IMR-90 (cell line): ENCODE results near the gene STX18. TPM values are rescaled to one million over a fixed set of nuclear protein-coding genes. Genes with fewer than 3 reads are reported as not detected.

ENCODE experiments used
- ATAC-seq: fragments of 200-7000 bp; cut with Tn5 transposase; 2 replicates; pipeline ENCODE4 v1.9.1; 2020; ENCODE audit warnings: low read depth, mild to moderate bottlenecking, moderate library complexity
- BruUV-seq: library from RNA; stranded (reverse); fragments of 400-500 nt; replicated peaks from 2 replicates; lab custom pipeline; 2021; lab: Mats Ljungman, UMichigan
- CTCF ChIA-PET: fragments of 300-600 bp; formaldehyde crosslinking; extraction: SDS; loops from one replicate; lab custom pipeline; 2021; ENCODE audit warnings: antibody characterized with exemption; lab: Yijun Ruan, JAX
- POLR2A ChIA-PET: fragments of 300-600 bp; sonication (Branson Sonifier 250); formaldehyde crosslinking; loops from one replicate; lab custom pipeline; 2022; ENCODE audit warnings: antibody characterized with exemption; ENCODE audit not compliant: unreplicated experiment; lab: Charles Lee
- DNase-seq: peaks from one replicate; pipeline ENCODE4 v3.0.0; 2013
- H2AFZ ChIP-seq: replicated peaks from 2 replicates; pipeline ENCODE3; 2013; ENCODE audit warnings: low read length, mild to moderate bottlenecking; ENCODE audit not compliant: poor library complexity
- H2AK5ac ChIP-seq: 2 replicates; pipeline ENCODE4 v1.6.1; 2013; ENCODE audit warnings: low read depth, low read length, inconsistent platforms
- H2AK9ac ChIP-seq: replicated peaks from 2 replicates; pipeline ENCODE3; 2013; ENCODE audit warnings: mild to moderate bottlenecking, low read depth, low read length, moderate library complexity; ENCODE audit not compliant: poor library complexity
- H2BK120ac ChIP-seq: 2 replicates; pipeline ENCODE4 v1.6.1; 2013; ENCODE audit warnings: low read depth, low read length, inconsistent platforms
- H2BK15ac ChIP-seq: 3 replicates; pipeline ENCODE4 v1.6.1; 2013; ENCODE audit warnings: low read depth, low read length, inconsistent platforms
- H2BK20ac ChIP-seq: 2 replicates; pipeline ENCODE4 v1.6.1; 2013; ENCODE audit warnings: low read depth, mild to moderate bottlenecking, inconsistent platforms, low read length, moderate library complexity
- H2BK5ac ChIP-seq: 2 replicates; pipeline ENCODE4 v1.6.1; 2013; ENCODE audit warnings: mild to moderate bottlenecking, low read depth, low read length, inconsistent platforms; ENCODE audit not compliant: poor library complexity, severe bottlenecking
- H3K14ac ChIP-seq: replicated peaks from 2 replicates; pipeline ENCODE4 v1.6.1; 2013; ENCODE audit warnings: low read depth, low read length, inconsistent platforms
- H3K18ac ChIP-seq: 2 replicates; pipeline ENCODE4 v1.6.1; 2013; ENCODE audit warnings: low read depth, low read length, control low read depth
- H3K23ac ChIP-seq: 2 replicates; pipeline ENCODE4 v1.6.1; 2013; ENCODE audit warnings: low read depth, low read length, inconsistent platforms
- H3K27ac ChIP-seq: 2 replicates; pipeline ENCODE4 v1.5.1; 2013; ENCODE audit warnings: mild to moderate bottlenecking, control low read depth, low read length; ENCODE audit not compliant: insufficient read depth
- H3K27me3 ChIP-seq: 2 replicates; pipeline ENCODE4 v1.6.1; 2013; ENCODE audit warnings: low read length; ENCODE audit not compliant: control insufficient read depth, insufficient read depth
- H3K36me3 ChIP-seq: 2 replicates; pipeline ENCODE4 v1.6.1; 2013; ENCODE audit warnings: low read length, mixed read lengths; ENCODE audit not compliant: control insufficient read depth, insufficient read depth
- H3K4ac ChIP-seq: 2 replicates; pipeline ENCODE4 v1.6.1; 2013; ENCODE audit warnings: low read depth, low read length, inconsistent platforms
- H3K4me1 ChIP-seq: 2 replicates; pipeline ENCODE4 v1.6.1; 2013; ENCODE audit warnings: low read length, mixed read lengths; ENCODE audit not compliant: control insufficient read depth, insufficient read depth
- H3K4me2 ChIP-seq: 2 replicates; pipeline ENCODE4 v1.6.1; 2013; ENCODE audit warnings: low read depth, mild to moderate bottlenecking, control low read depth, low read length, moderate library complexity
- H3K4me3 ChIP-seq: 2 replicates; pipeline ENCODE4 v1.5.1; 2013; ENCODE audit warnings: low read depth, mild to moderate bottlenecking, control low read depth, low read length, moderate library complexity; ENCODE audit not compliant: insufficient read depth
- H3K56ac ChIP-seq: 2 replicates; pipeline ENCODE4 v1.6.1; 2013; ENCODE audit warnings: low read length, inconsistent platforms; ENCODE audit not compliant: insufficient read depth; ENCODE audit errors: extremely low read depth
- H3K79me1 ChIP-seq, 2 experiments: 2 replicates each; pipeline ENCODE4 v1.6.1; 2013; ENCODE audit warnings: low read length in 2 of 2, inconsistent platforms in 1 of 2, low read depth in 1 of 2
- H3K9ac ChIP-seq: 2 replicates; pipeline ENCODE4 v1.6.1; 2013; ENCODE audit warnings: low read depth, low read length, control low read depth
- H3K9me1 ChIP-seq: 2 replicates; pipeline ENCODE4 v1.6.1; 2013; ENCODE audit warnings: low read length, inconsistent platforms; ENCODE audit not compliant: insufficient read depth
- H3K9me3 ChIP-seq: 2 replicates; pipeline ENCODE4 v1.6.1; 2013; ENCODE audit warnings: low read length; ENCODE audit not compliant: control insufficient read depth, insufficient read depth
- H4K20me1 ChIP-seq: 2 replicates; pipeline ENCODE4 v1.6.1; 2013; ENCODE audit warnings: low read length, inconsistent platforms; ENCODE audit not compliant: insufficient read depth
- H4K5ac ChIP-seq: 2 replicates; pipeline ENCODE4 v1.6.1; 2013; ENCODE audit warnings: mild to moderate bottlenecking, low read depth, low read length, control low read depth
- H4K8ac ChIP-seq, 2 experiments: 2 replicates each; pipeline ENCODE4 v1.6.1; 2013; ENCODE audit warnings: low read depth in 2 of 2, low read length in 2 of 2, control low read depth in 1 of 2, inconsistent platforms in 1 of 2
- H4K91ac ChIP-seq: 2 replicates; pipeline ENCODE4 v1.6.1; 2013; ENCODE audit warnings: low read depth, low read length, inconsistent platforms; ENCODE audit not compliant: insufficient read depth
- BHLHE40 ChIP-seq: fragments of 150-350 bp; IDR thresholded peaks from 2 replicates; pipeline ENCODE4 v1.6.1; 2016; ENCODE audit warnings: mild to moderate bottlenecking, low read depth, low read length
- CEBPB ChIP-seq: IDR thresholded peaks from 2 replicates; pipeline ENCODE4 v1.6.1; 2012; ENCODE audit warnings: low read depth, low read length, improper control_type of control experiment
- CHD1 ChIP-seq: IDR thresholded peaks from 2 replicates; pipeline ENCODE4 v1.6.1; 2012; ENCODE audit warnings: low read depth, low read length, improper control_type of control experiment
- FOS ChIP-seq: fragments of 150-350 bp; IDR thresholded peaks from 2 replicates; pipeline ENCODE4 v1.6.1; 2016; ENCODE audit warnings: low read depth, low read length
- MAFK ChIP-seq: IDR thresholded peaks from 2 replicates; pipeline ENCODE4 v1.6.1; 2012; ENCODE audit warnings: low read depth, low read length, improper control_type of control experiment
- MAZ ChIP-seq: IDR thresholded peaks from 2 replicates; pipeline ENCODE4 v1.6.1; 2012; ENCODE audit warnings: low read depth, mild to moderate bottlenecking, low read length, improper control_type of control experiment, moderate library complexity, borderline replicate concordance
- MXI1 ChIP-seq: IDR thresholded peaks from 2 replicates; pipeline ENCODE4 v1.6.1; 2012; ENCODE audit warnings: low read depth, mild to moderate bottlenecking, low read length, moderate library complexity, borderline replicate concordance
- NFE2L2 ChIP-seq: fragments of 150-350 bp; IDR thresholded peaks from 2 replicates; pipeline ENCODE4 v1.6.1; 2016; ENCODE audit warnings: low read depth, mild to moderate bottlenecking, low read length
- POLR2A ChIP-seq: IDR thresholded peaks from 2 replicates; pipeline ENCODE4 v1.6.1; 2012; ENCODE audit warnings: mild to moderate bottlenecking, low read depth, low read length
- RAD21 ChIP-seq: IDR thresholded peaks from 2 replicates; pipeline ENCODE4 v1.6.1; 2012; ENCODE audit warnings: low read length, improper control_type of control experiment
- RCOR1 ChIP-seq: IDR thresholded peaks from 2 replicates; pipeline ENCODE4 v1.6.1; 2012; ENCODE audit warnings: mild to moderate bottlenecking, low read length, improper control_type of control experiment; ENCODE audit not compliant: insufficient replicate concordance
- RFX5 ChIP-seq: IDR thresholded peaks from 2 replicates; pipeline ENCODE4 v1.8.0; 2012; ENCODE audit warnings: low read depth, mild to moderate bottlenecking, low read length, moderate library complexity
- SMC3 ChIP-seq: fragments of 150-350 bp; IDR thresholded peaks from 2 replicates; pipeline ENCODE4 v1.6.1; 2016; ENCODE audit warnings: low read depth, mild to moderate bottlenecking, antibody characterized with exemption, low read length, moderate library complexity
- WGBS, 2 experiments: methylation state at CpG; one replicate each; pipeline versions ENCODE4 v1.1.5 to v1.1.7; 2013; ENCODE audit warnings: missing lambda C conversion rate in 2 of 2; ENCODE audit not compliant: insufficient read length in 1 of 2; ENCODE audit errors: extremely low coverage in 2 of 2; 5-methylcytosine and 5-hydroxymethylcytosine counted together
- dilution Hi-C: fragments of 300-500 bp; cut with HindIII; formaldehyde crosslinking; loops from one replicate; pipeline ENCODE4 v1.14.3; 2018; ENCODE audit warnings: low sequenced_read_pairs; ENCODE audit not compliant: unreplicated experiment
- in situ Hi-C: fragments of 300-500 bp; cut with MboI; formaldehyde crosslinking; loops from 3 replicates; pipeline ENCODE4 v1.14.3; 2019; ENCODE audit warnings: low sequenced_read_pairs, inconsistent platforms, mixed read lengths
- intact Hi-C: fragments of 100-400 bp; cut with micrococcal nuclease; formaldehyde crosslinking; loops from 2 replicates; pipeline ENCODE4 v1.10.0; 2022
- polyA plus RNA-seq, 3 experiments: library from polyadenylated mRNA; depleted of rRNA; stranded (reverse); fragments of >200 nt; gene quantifications; 2 replicates each; pipeline ENCODE4 v1.2.3, GENCODE V29; 2012; ENCODE audit warnings: low replicate concordance in 1 of 3
- total RNA-seq: library from RNA; depleted of rRNA; stranded (reverse); fragments of >200 nt; gene quantifications from 2 replicates; pipeline ENCODE4 v1.2.3, GENCODE V29; 2012
- TF ChIP-seq, protein P1 (sequence below): fragments of 150-350 bp; IDR thresholded peaks from 2 replicates; pipeline ENCODE4 v1.6.1; 2017; ENCODE audit warnings: mild to moderate bottlenecking, antibody characterized with exemption, low read length, low read depth
- TF ChIP-seq, protein P2 (sequence below): fragments of 150-350 bp; IDR thresholded peaks from 2 replicates; pipeline ENCODE4 v1.6.1; 2016; ENCODE audit warnings: low read depth, mild to moderate bottlenecking, low read length, moderate library complexity, borderline replicate concordance
- TF ChIP-seq, protein P3 (sequence below): conservative IDR thresholded peaks from 2 replicates; pipeline ENCODE4 v1.5.1; 2012; ENCODE audit warnings: mild to moderate bottlenecking, low read depth, low read length, improper control_type of control experiment

The STX18 gene
- total and polyA plus RNA-seq, 2 of the 4 experiments (the other 2 are of a cell fraction) = 20.1 to 23.4 TPM

DNA sequence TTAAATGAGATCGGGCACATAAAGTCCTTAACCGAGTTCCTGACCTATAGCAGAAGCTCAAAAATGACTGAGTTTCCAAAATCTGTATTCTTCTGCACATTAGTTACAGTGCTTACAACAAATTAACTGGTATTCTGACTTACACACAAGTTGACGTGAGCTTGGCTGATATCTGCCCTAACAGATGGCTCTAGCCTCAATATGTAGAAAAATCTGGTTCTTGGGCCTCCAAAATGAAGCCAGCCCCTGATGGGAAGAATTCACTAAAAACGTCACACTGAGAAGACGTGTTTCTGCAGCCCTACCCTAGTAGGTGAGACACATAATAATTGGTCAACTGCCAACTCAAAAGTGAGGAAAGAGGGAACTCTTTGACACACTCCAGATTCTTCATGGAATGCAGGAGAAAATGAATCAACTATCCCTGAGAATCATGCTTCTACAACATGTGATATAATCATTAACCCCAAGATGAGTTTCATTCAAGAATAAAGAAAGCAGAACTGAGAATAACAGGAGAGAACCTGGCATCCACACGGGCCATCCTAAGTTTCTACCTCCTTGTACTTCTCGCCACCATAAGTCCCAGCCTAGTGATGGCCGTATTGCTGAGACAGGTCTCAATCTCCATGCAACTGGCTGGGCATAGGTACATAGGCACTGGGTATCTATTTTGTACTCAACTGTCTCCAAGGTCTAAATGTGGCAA lies 8.2 kb downstream of the STX18 start:
- Histone ChIP-seq H3K9me3 (no peaks in the 10 kb centered on the region), H2AFZ (no peak overlapping the region), H3K27me3 (no peaks in the 10 kb centered on the region), H3K4ac (no peak overlapping the region), H2BK15ac (no peak overlapping the region), H4K8ac (no peak overlapping the region), H3K9me1 (peaks cover 9% of the 10 kb centered on the region), H2BK20ac (no peak overlapping the region), H2BK5ac (no peak overlapping the region), H3K27ac (no peak overlapping the region), H3K14ac (no peak overlapping the region), H3K18ac (no peak overlapping the region), H4K91ac (no peak overlapping the region), H2BK120ac (no peak overlapping the region), H3K79me1 (peaks cover 33 to 64% of the 10 kb centered on the region in 2 experiments), H2AK5ac (no peak overlapping the region), H4K5ac (no peak overlapping the region), H3K56ac (no peak overlapping the region), H3K4me3 (no peak overlapping the region), H3K36me3 (peaks cover 2% of the 10 kb centered on the region; the same call in 1 of the 2 replicates), H3K23ac (no peak overlapping the region), H4K20me1 (peaks cover 34% of the 10 kb centered on the region), H3K4me2 (no peak overlapping the region), H3K4me1 (no peaks in the 10 kb centered on the region), H2AK9ac (no peak overlapping the region), H3K9ac (no peak overlapping the region)
- CTCF ChIA-PET = interaction anchor here (1.2 to 1.4 kb wide), 2 partner anchors 14 to 39 kb away, joined by 3 read pairs; no protein-coding TSS in a partner anchor
- WGBS, 2 experiments = 93% methylated on average over 3 of the region's 8 CpGs; no CpG with 5 or more reads in 1 of the 2 experiments
- POLR2A ChIA-PET = no interaction called here
- intact Hi-C loops = no loop called here
- ATAC-seq (no peak), DNase-seq (no peak)
- dilution Hi-C loops = no loop called here
- BruUV-seq = no TSS peak
- in situ Hi-C loops = no loop called here
- TF ChIP-seq, protein P1, sequence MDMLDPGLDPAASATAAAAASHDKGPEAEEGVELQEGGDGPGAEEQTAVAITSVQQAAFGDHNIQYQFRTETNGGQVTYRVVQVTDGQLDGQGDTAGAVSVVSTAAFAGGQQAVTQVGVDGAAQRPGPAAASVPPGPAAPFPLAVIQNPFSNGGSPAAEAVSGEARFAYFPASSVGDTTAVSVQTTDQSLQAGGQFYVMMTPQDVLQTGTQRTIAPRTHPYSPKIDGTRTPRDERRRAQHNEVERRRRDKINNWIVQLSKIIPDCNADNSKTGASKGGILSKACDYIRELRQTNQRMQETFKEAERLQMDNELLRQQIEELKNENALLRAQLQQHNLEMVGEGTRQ = no peak
- TF ChIP-seq, protein P2, sequence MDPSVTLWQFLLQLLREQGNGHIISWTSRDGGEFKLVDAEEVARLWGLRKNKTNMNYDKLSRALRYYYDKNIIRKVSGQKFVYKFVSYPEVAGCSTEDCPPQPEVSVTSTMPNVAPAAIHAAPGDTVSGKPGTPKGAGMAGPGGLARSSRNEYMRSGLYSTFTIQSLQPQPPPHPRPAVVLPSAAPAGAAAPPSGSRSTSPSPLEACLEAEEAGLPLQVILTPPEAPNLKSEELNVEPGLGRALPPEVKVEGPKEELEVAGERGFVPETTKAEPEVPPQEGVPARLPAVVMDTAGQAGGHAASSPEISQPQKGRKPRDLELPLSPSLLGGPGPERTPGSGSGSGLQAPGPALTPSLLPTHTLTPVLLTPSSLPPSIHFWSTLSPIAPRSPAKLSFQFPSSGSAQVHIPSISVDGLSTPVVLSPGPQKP = no peak
- TF ChIP-seq FOS = no peak
- TF ChIP-seq RCOR1 = no peak
- TF ChIP-seq, protein P3, sequence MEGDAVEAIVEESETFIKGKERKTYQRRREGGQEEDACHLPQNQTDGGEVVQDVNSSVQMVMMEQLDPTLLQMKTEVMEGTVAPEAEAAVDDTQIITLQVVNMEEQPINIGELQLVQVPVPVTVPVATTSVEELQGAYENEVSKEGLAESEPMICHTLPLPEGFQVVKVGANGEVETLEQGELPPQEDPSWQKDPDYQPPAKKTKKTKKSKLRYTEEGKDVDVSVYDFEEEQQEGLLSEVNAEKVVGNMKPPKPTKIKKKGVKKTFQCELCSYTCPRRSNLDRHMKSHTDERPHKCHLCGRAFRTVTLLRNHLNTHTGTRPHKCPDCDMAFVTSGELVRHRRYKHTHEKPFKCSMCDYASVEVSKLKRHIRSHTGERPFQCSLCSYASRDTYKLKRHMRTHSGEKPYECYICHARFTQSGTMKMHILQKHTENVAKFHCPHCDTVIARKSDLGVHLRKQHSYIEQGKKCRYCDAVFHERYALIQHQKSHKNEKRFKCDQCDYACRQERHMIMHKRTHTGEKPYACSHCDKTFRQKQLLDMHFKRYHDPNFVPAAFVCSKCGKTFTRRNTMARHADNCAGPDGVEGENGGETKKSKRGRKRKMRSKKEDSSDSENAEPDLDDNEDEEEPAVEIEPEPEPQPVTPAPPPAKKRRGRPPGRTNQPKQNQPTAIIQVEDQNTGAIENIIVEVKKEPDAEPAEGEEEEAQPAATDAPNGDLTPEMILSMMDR = no peak
- no peak for TF ChIP-seq POLR2A
- TF ChIP-seq MAFK = no peak
- no peak for TF ChIP-seq MXI1
- no peak for TF ChIP-seq RAD21
- no peak for TF ChIP-seq CEBPB
- no peak for TF ChIP-seq CHD1
- no peak for TF ChIP-seq MAZ
- no peak for TF ChIP-seq BHLHE40
- no peak for TF ChIP-seq RFX5
- no peak for TF ChIP-seq SMC3
- no peak for TF ChIP-seq NFE2L2
